Measurements from ENCODE around the gene SPTBN1. TPM values are rescaled to one million over a fixed set of nuclear protein-coding genes. Genes with fewer than 3 reads are reported as not detected.
A peak's percentile ranks its signal among the peaks of the same experiment; 100 is the strongest.

Gene SPTBN1
- total RNA-seq, 1 donor from 2014 or later, result 983 TPM

- no peak overlapping the region for H3K4me3 Mint-ChIP-seq (ENCODE audit: unreplicated experiment)
- H3K36me3 Mint-ChIP-seq (ENCODE audit: low read depth, unreplicated experiment), result peaks cover 4% of the 10 kb centered on the region
- H3K27ac Mint-ChIP-seq (ENCODE audit: unreplicated experiment), result no peak overlapping the region
- TF ChIP-seq CTCF (IDR thresholded peaks at IDR 0.05; ENCODE audit: unreplicated experiment), result no peak
- no peaks in the 10 kb centered on the region for H3K9me3 Mint-ChIP-seq (ENCODE audit: unreplicated experiment)
- H3K4me1 Mint-ChIP-seq (ENCODE audit: unreplicated experiment), result no peaks in the 10 kb centered on the region
- DNase-seq (ENCODE audit: low spot score), result no peak
- no peaks in the 10 kb centered on the region for H3K27me3 Mint-ChIP-seq (ENCODE audit: unreplicated experiment)
Measured at GRCh38 chr2:54699665-54700064, 243.5 kb downstream of the SPTBN1 start.

- peaks cover 4% of the 10 kb centered on the region for H3K36me3 Mint-ChIP-seq (ENCODE audit: low read depth, unreplicated experiment)
- DNase-seq (ENCODE audit: low spot score), result no peak
- no peak overlapping the region for H3K27ac Mint-ChIP-seq (ENCODE audit: unreplicated experiment)
- no peaks in the 10 kb centered on the region for H3K4me1 Mint-ChIP-seq (ENCODE audit: unreplicated experiment)
- no peaks in the 10 kb centered on the region for H3K9me3 Mint-ChIP-seq (ENCODE audit: unreplicated experiment)
- no peak for TF ChIP-seq CTCF (IDR thresholded peaks at IDR 0.05; ENCODE audit: unreplicated experiment)
- H3K27me3 Mint-ChIP-seq (ENCODE audit: unreplicated experiment), result no peaks in the 10 kb centered on the region
- H3K4me3 Mint-ChIP-seq (ENCODE audit: unreplicated experiment), result no peak overlapping the region
Measured at GRCh38 chr2:54701029-54701428, 244.9 kb downstream of the SPTBN1 start.

- no peaks in the 10 kb centered on the region for H3K27me3 Mint-ChIP-seq (ENCODE audit: unreplicated experiment)
- no peak overlapping the region for H3K4me3 Mint-ChIP-seq (ENCODE audit: unreplicated experiment)
- H3K27ac Mint-ChIP-seq (ENCODE audit: unreplicated experiment), result no peak overlapping the region
- DNase-seq (ENCODE audit: low spot score), result no peak
- no peaks in the 10 kb centered on the region for H3K9me3 Mint-ChIP-seq (ENCODE audit: unreplicated experiment)
- no peaks in the 10 kb centered on the region for H3K36me3 Mint-ChIP-seq (ENCODE audit: low read depth, unreplicated experiment)
- TF ChIP-seq CTCF (IDR thresholded peaks at IDR 0.05; ENCODE audit: unreplicated experiment), result no peak
- H3K4me1 Mint-ChIP-seq (ENCODE audit: unreplicated experiment), result no peaks in the 10 kb centered on the region
Measured at GRCh38 chr2:54704238-54704637, 248.1 kb downstream of the SPTBN1 start.

- H3K4me3 Mint-ChIP-seq (ENCODE audit: unreplicated experiment), result no peak overlapping the region
- no peak for DNase-seq (ENCODE audit: low spot score)
- H3K4me1 Mint-ChIP-seq (ENCODE audit: unreplicated experiment), result no peaks in the 10 kb centered on the region
- no peaks in the 10 kb centered on the region for H3K36me3 Mint-ChIP-seq (ENCODE audit: low read depth, unreplicated experiment)
- H3K27me3 Mint-ChIP-seq (ENCODE audit: unreplicated experiment), result peaks cover 2% of the 10 kb centered on the region
- peak; percentile 28 for TF ChIP-seq CTCF (IDR thresholded peaks at IDR 0.05; ENCODE audit: unreplicated experiment)
- H3K27ac Mint-ChIP-seq (ENCODE audit: unreplicated experiment), result no peak overlapping the region
- H3K9me3 Mint-ChIP-seq (ENCODE audit: unreplicated experiment), result no peaks in the 10 kb centered on the region
Measured at GRCh38 chr2:54704688-54705605, 248.8 kb downstream of the SPTBN1 start.

- no peak for DNase-seq (ENCODE audit: low spot score)
Measured at GRCh38 chr2:54706622-54707021, 250.5 kb downstream of the SPTBN1 start.

More at GRCh38 chr2:54706622-54707021, 250.5 kb downstream of the SPTBN1 start:
- Mint-ChIP-seq H3K9me3 (ENCODE audit: unreplicated experiment) (no peaks in the 10 kb centered on the region), H3K4me3 (ENCODE audit: unreplicated experiment) (no peak overlapping the region), H3K27me3 (ENCODE audit: unreplicated experiment) (peaks cover 6% of the 10 kb centered on the region), H3K36me3 (ENCODE audit: low read depth, unreplicated experiment) (peaks cover 4% of the 10 kb centered on the region), H3K27ac (ENCODE audit: unreplicated experiment) (no peak overlapping the region), H3K4me1 (ENCODE audit: unreplicated experiment) (no peaks in the 10 kb centered on the region)
- TF ChIP-seq CTCF (IDR thresholded peaks at IDR 0.05; ENCODE audit: unreplicated experiment), result no peak

All from endothelial cell (in vitro differentiated cells).